Measurements from ENCODE around the gene CLDN9. TPM values are rescaled to one million over a fixed set of nuclear protein-coding genes. Genes with fewer than 3 reads are reported as not detected.

CLDN9 gene
- total RNA-seq, 6 experiments from 2014 or later: 0.25 to 1.7 (median 0.92) TPM

- H3K27ac ChIP-seq: no peak overlapping the region
These were observed 26.0 kb upstream of the CLDN9 start for GRCh38 chr16:2986623-2987188.

GRCh38 chr16:2987286-2987685, 25.4 kb upstream of the CLDN9 start:
- no peaks in the 10 kb centered on the region for H3K27me3 ChIP-seq
- no peak overlapping the region for H3K4me3 ChIP-seq
- intact Hi-C loops (cut with DNase I): no loop called here
- no CpG with 5 or more reads among the region's 9 CpGs for WGBS (ENCODE audit: insufficient coverage, low coverage, low lambda C conversion rate, missing lambda C conversion rate)
- DNase-seq (no peak), ATAC-seq (no peak)
- no peaks in the 10 kb centered on the region for H3K36me3 ChIP-seq
- TF ChIP-seq CTCF (IDR thresholded peaks at IDR 0.05) (no peak), POLR2A (IDR thresholded peaks at IDR 0.05) (no peak)
- no peak overlapping the region for H3K27ac ChIP-seq
- peaks cover 0 to 21% (median 3%) of the 10 kb centered on the region in 4 donors for H3K4me1 ChIP-seq
- H3K9me3 ChIP-seq: no peaks in the 10 kb centered on the region

More at GRCh38 chr16:2986623-2987188, 26.0 kb upstream of the CLDN9 start:
- intact Hi-C loops (cut with DNase I): no loop called here
- peaks cover 0 to 21% (median 3%) of the 10 kb centered on the region in 4 donors for H3K4me1 ChIP-seq
- no peaks in the 10 kb centered on the region for H3K9me3 ChIP-seq
- H3K4me3 ChIP-seq: no peak overlapping the region
- ATAC-seq: no peak
- TF ChIP-seq CTCF (IDR thresholded peaks at IDR 0.05) (no peak), POLR2A (IDR thresholded peaks at IDR 0.05) (no peak)
- DNase-seq: no peak
- no peaks in the 10 kb centered on the region for H3K36me3 ChIP-seq
- H3K27me3 ChIP-seq: no peaks in the 10 kb centered on the region
- 71% methylated on average over 5 of the region's 17 CpGs for WGBS (ENCODE audit: insufficient coverage, low coverage, low lambda C conversion rate, missing lambda C conversion rate)

- WGBS (ENCODE audit: insufficient coverage, low coverage, low lambda C conversion rate, missing lambda C conversion rate): no CpG with 5 or more reads among the region's 8 CpGs
- ATAC-seq (no peak), DNase-seq (no peak)
- Histone ChIP-seq H3K4me3 (no peak overlapping the region), H3K4me1 (peaks cover 0 to 21% (median 3%) of the 10 kb centered on the region in 4 donors), H3K9me3 (no peaks in the 10 kb centered on the region), H3K36me3 (no peaks in the 10 kb centered on the region), H3K27me3 (no peaks in the 10 kb centered on the region), H3K27ac (no peak overlapping the region)
- TF ChIP-seq POLR2A (IDR thresholded peaks at IDR 0.05) (no peak), CTCF (IDR thresholded peaks at IDR 0.05) (no peak)
- intact Hi-C loops (cut with DNase I): no loop called here
These were observed 24.9 kb upstream of the CLDN9 start for GRCh38 chr16:2987833-2988232.

GRCh38 chr16:2988590-2989099, 24.1 kb upstream of the CLDN9 start:
- Histone ChIP-seq H3K36me3 (no peaks in the 10 kb centered on the region), H3K9me3 (no peaks in the 10 kb centered on the region), H3K27me3 (no peaks in the 10 kb centered on the region), H3K27ac (no peak overlapping the region), H3K4me1 (peaks cover 0 to 18% (median 3%) of the 10 kb centered on the region in 4 donors), H3K4me3 (no peak overlapping the region)
- intact Hi-C loops (cut with DNase I): no loop called here
- DNase-seq (no peak), ATAC-seq (no peak)
- TF ChIP-seq CTCF (IDR thresholded peaks at IDR 0.05) (no peak), POLR2A (IDR thresholded peaks at IDR 0.05) (no peak)
- 38% methylated on average over 1 of the region's 8 CpGs for WGBS (ENCODE audit: insufficient coverage, low coverage, low lambda C conversion rate, missing lambda C conversion rate)

All from right lobe of liver (tissue), 6 donors.